ENCODE results near the gene LIN54. TPM values are rescaled to one million over a fixed set of nuclear protein-coding genes. Genes with fewer than 3 reads are reported as not detected.

The LIN54 gene
- total RNA-seq, 2 experiments from 2014 or later = 47.6 to 48.9 TPM

GRCh38 chr4:82939414-82939813 lies 71.2 kb downstream of the LIN54 start:
- Histone ChIP-seq H4K20me1 (ENCODE audit: insufficient read depth, low read length) (no peaks in the 10 kb centered on the region), H3K36me3 (ENCODE audit: insufficient read depth, low read length) (peaks cover 93% of the 10 kb centered on the region), H3K9me2 (ENCODE audit: insufficient read depth, low read length) (no peaks in the 10 kb centered on the region), H3K9me3 (ENCODE audit: low read length) (no peaks in the 10 kb centered on the region), H3K27ac (ENCODE audit: low read depth, low read length, poor library complexity, severe bottlenecking) (no peak overlapping the region), H3K4me2 (ENCODE audit: low read length) (no peak overlapping the region), H2AFZ (ENCODE audit: low read length) (no peak overlapping the region), H3K4me3 (ENCODE audit: low read depth, low read length, poor library complexity, severe bottlenecking) (no peak overlapping the region), H3K4me1 (ENCODE audit: insufficient read depth, low read length, poor library complexity, severe bottlenecking) (no peaks in the 10 kb centered on the region), H3K79me2 (ENCODE audit: insufficient read depth, low read depth, low read length) (no peaks in the 10 kb centered on the region)
- BruUV-seq (replicated peaks) = no TSS peak
- TF ChIP-seq EZH2phosphoT487 (IDR thresholded peaks at IDR 0.05; ENCODE audit: borderline replicate concordance, low read depth, low read length) = no peak
- TF ChIP-seq CTCF (conservative IDR thresholded peaks at IDR 0.05; ENCODE audit: low read length) = no peak
- ChIA-PET CTCF (ENCODE audit: unreplicated experiment) (no interaction called here), POLR2A (interaction anchor here (0.6 to 2.0 kb wide), 6 partner anchors 8 to 343 kb away, joined by 3 to 9 read pairs (median 5); no protein-coding TSS in a partner anchor)
- DNase-seq (ENCODE audit: low spot score) = no peak
- intact Hi-C loops (cut with micrococcal nuclease; ENCODE audit: unreplicated experiment) = no loop called here

GRCh38 chr4:82934441-82934840 lies 76.2 kb downstream of the LIN54 start:
- no peak for DNase-seq (ENCODE audit: low spot score)
- BruUV-seq (replicated peaks) = no TSS peak
- Histone ChIP-seq H3K4me2 (ENCODE audit: low read length) (no peak overlapping the region), H3K4me1 (ENCODE audit: insufficient read depth, low read length, poor library complexity, severe bottlenecking) (peaks cover 12% of the 10 kb centered on the region), H3K9me3 (ENCODE audit: low read length) (no peaks in the 10 kb centered on the region; the same call in 1 of the 2 replicates), H3K27ac (ENCODE audit: low read depth, low read length, poor library complexity, severe bottlenecking) (no peak overlapping the region), H3K4me3 (ENCODE audit: low read depth, low read length, poor library complexity, severe bottlenecking) (no peak overlapping the region), H3K9me2 (ENCODE audit: insufficient read depth, low read length) (no peaks in the 10 kb centered on the region), H3K36me3 (ENCODE audit: insufficient read depth, low read length) (peaks cover 96% of the 10 kb centered on the region), H4K20me1 (ENCODE audit: insufficient read depth, low read length) (no peaks in the 10 kb centered on the region), H2AFZ (ENCODE audit: low read length) (no peak overlapping the region), H3K79me2 (ENCODE audit: insufficient read depth, low read depth, low read length) (0 out of 2 replicates have a peak, but pooled peaks cover 3% of the 10 kb centered on the region)
- TF ChIP-seq EZH2phosphoT487 (IDR thresholded peaks at IDR 0.05; ENCODE audit: borderline replicate concordance, low read depth, low read length) (no peak), CTCF (conservative IDR thresholded peaks at IDR 0.05; ENCODE audit: low read length) (no peak)
- ChIA-PET CTCF (ENCODE audit: unreplicated experiment) (no interaction called here), POLR2A (no interaction called here)
- intact Hi-C loops (cut with micrococcal nuclease; ENCODE audit: unreplicated experiment) = no loop called here

GRCh38 chr4:82930848-82931755 lies 79.5 kb downstream of the LIN54 start:
- no peaks in the 10 kb centered on the region; the same call in 1 of the 2 replicates for H3K9me3 ChIP-seq (ENCODE audit: low read length)
- ChIA-PET POLR2A (interaction anchor here (0.6 to 1.2 kb wide), 2 partner anchors 9 to 69 kb away, joined by 3 to 5 read pairs; no protein-coding TSS in a partner anchor), CTCF (ENCODE audit: unreplicated experiment) (no interaction called here)
- H3K4me2 ChIP-seq (ENCODE audit: low read length) = no peak overlapping the region
- no peak for DNase-seq (ENCODE audit: low spot score)
- no peak overlapping the region for H3K4me3 ChIP-seq (ENCODE audit: low read depth, low read length, poor library complexity, severe bottlenecking)
- peaks cover 94% of the 10 kb centered on the region for H3K36me3 ChIP-seq (ENCODE audit: insufficient read depth, low read length)
- intact Hi-C loops (cut with micrococcal nuclease; ENCODE audit: unreplicated experiment) = no loop called here
- no TSS peak for BruUV-seq (replicated peaks)
- peaks cover 12% of the 10 kb centered on the region for H3K4me1 ChIP-seq (ENCODE audit: insufficient read depth, low read length, poor library complexity, severe bottlenecking)
- TF ChIP-seq EZH2phosphoT487 (IDR thresholded peaks at IDR 0.05; ENCODE audit: borderline replicate concordance, low read depth, low read length) (no peak), CTCF (conservative IDR thresholded peaks at IDR 0.05; ENCODE audit: low read length) (no peak)
- H3K79me2 ChIP-seq (ENCODE audit: insufficient read depth, low read depth, low read length) = 0 out of 2 replicates have a peak, but pooled peaks cover 3% of the 10 kb centered on the region
- no peaks in the 10 kb centered on the region for H3K9me2 ChIP-seq (ENCODE audit: insufficient read depth, low read length)
- H3K27ac ChIP-seq (ENCODE audit: low read depth, low read length, poor library complexity, severe bottlenecking) = peak overlapping the region; percentile 2
- H4K20me1 ChIP-seq (ENCODE audit: insufficient read depth, low read length) = no peaks in the 10 kb centered on the region
- H2AFZ ChIP-seq (ENCODE audit: low read length) = no peak overlapping the region

Measured in OCI-LY7 (cell line).